ENCODE data around the gene SAA2.

The SAA2 gene

GRCh38 chr11:18248561-18248960 is at the start of gene SAA2:
Gene SAA2, minus strand, starts transcription at chr11:18248668. Its CDS starts 657 bp downstream, at chr11:18248011.
- in situ Hi-C loops (cut with HindIII; ENCODE audit: low pct_ligation_motif_present, low sequenced_read_pairs) = no loop called here
- Histone ChIP-seq H3K36me3 (replicated peaks) (no peaks in the 10 kb centered on the region), H3K27ac (no peak within 1 kb of the TSS), H3K27me3 (replicated peaks) (no peaks in the 10 kb centered on the region), H3K4me3 (ENCODE audit: low read depth, low read length) (no peak within 1 kb of the TSS)
- DNase-seq = no peak
- TF ChIP-seq CTCF (IDR thresholded peaks at IDR 0.05; ENCODE audit: low read depth, low read length, missing control alignments) = no peak

- no peak for TF ChIP-seq CTCF (IDR thresholded peaks at IDR 0.05; ENCODE audit: low read depth, low read length, missing control alignments)
- no peak for DNase-seq
- no peaks in the 10 kb centered on the region for H3K27me3 ChIP-seq (replicated peaks)
- no peak overlapping the region for H3K4me3 ChIP-seq (ENCODE audit: low read depth, low read length)
- peaks cover 55% of the 10 kb centered on the region for H3K36me3 ChIP-seq (replicated peaks)
- no peak overlapping the region for H3K27ac ChIP-seq
- in situ Hi-C loops (cut with HindIII; ENCODE audit: low pct_ligation_motif_present, low sequenced_read_pairs) = no loop called here
These were observed 46.8 kb upstream of the SAA2 start for GRCh38 chr11:18295316-18295715.

- Histone ChIP-seq H3K4me3 (ENCODE audit: low read depth, low read length) (no peak overlapping the region), H3K27me3 (replicated peaks) (no peaks in the 10 kb centered on the region), H3K36me3 (replicated peaks) (peaks cover 59% of the 10 kb centered on the region), H3K27ac (no peak overlapping the region)
- in situ Hi-C loops (cut with HindIII; ENCODE audit: low pct_ligation_motif_present, low sequenced_read_pairs) = no loop called here
- TF ChIP-seq CTCF (IDR thresholded peaks at IDR 0.05; ENCODE audit: low read depth, low read length, missing control alignments) = no peak
- no peak for DNase-seq
These were observed 46.4 kb upstream of the SAA2 start for GRCh38 chr11:18294862-18295261.

- no peak for DNase-seq
- no peak overlapping the region for H3K27ac ChIP-seq
- in situ Hi-C loops (cut with HindIII; ENCODE audit: low pct_ligation_motif_present, low sequenced_read_pairs) = no loop called here
- no peaks in the 10 kb centered on the region for H3K27me3 ChIP-seq (replicated peaks)
- peaks cover 39% of the 10 kb centered on the region for H3K36me3 ChIP-seq (replicated peaks)
- no peak for TF ChIP-seq CTCF (IDR thresholded peaks at IDR 0.05; ENCODE audit: low read depth, low read length, missing control alignments)
- no peak overlapping the region for H3K4me3 ChIP-seq (ENCODE audit: low read depth, low read length)
These were observed 40.4 kb upstream of the SAA2 start for GRCh38 chr11:18288911-18289310.

- no peak overlapping the region for H3K27ac ChIP-seq
- H3K4me3 ChIP-seq (ENCODE audit: low read depth, low read length) = no peak overlapping the region
- H3K27me3 ChIP-seq (replicated peaks) = no peaks in the 10 kb centered on the region
- in situ Hi-C loops (cut with HindIII; ENCODE audit: low pct_ligation_motif_present, low sequenced_read_pairs) = no loop called here
- DNase-seq = no peak
- TF ChIP-seq CTCF (IDR thresholded peaks at IDR 0.05; ENCODE audit: low read depth, low read length, missing control alignments) = no peak
- peaks cover 37% of the 10 kb centered on the region for H3K36me3 ChIP-seq (replicated peaks)
These were observed 37.4 kb upstream of the SAA2 start for GRCh38 chr11:18285841-18286240.

- H3K27ac ChIP-seq = no peak overlapping the region
- DNase-seq = no peak
- no peaks in the 10 kb centered on the region for H3K27me3 ChIP-seq (replicated peaks)
- TF ChIP-seq CTCF (IDR thresholded peaks at IDR 0.05; ENCODE audit: low read depth, low read length, missing control alignments) = no peak
- peaks cover 42% of the 10 kb centered on the region for H3K36me3 ChIP-seq (replicated peaks)
- no peak overlapping the region for H3K4me3 ChIP-seq (ENCODE audit: low read depth, low read length)
- in situ Hi-C loops (cut with HindIII; ENCODE audit: low pct_ligation_motif_present, low sequenced_read_pairs) = no loop called here
These were observed 34.2 kb upstream of the SAA2 start for GRCh38 chr11:18282626-18283025.
